Transverse colon (tissue), 4 donors: ENCODE results near the gene PLA2G4B.

Experiments
- EP300 ChIP-seq: sonication (generic); formaldehyde crosslinking; IDR thresholded peaks from one replicate; pipeline ENCODE4 v1.6.1; 2017; ENCODE audit warnings: antibody characterized with exemption, low read depth
- POLR2A ChIP-seq: fragments of 450-650 bp; IDR thresholded peaks from one replicate; pipeline ENCODE4 v1.6.1; 2016; ENCODE audit warnings: antibody characterized with exemption, mild to moderate bottlenecking, moderate library complexity
- POLR2AphosphoS5 ChIP-seq, 3 donors: sonication (generic); formaldehyde crosslinking; IDR thresholded peaks; one replicate each; pipeline ENCODE4 v1.6.1; 2016; ENCODE audit warnings: antibody characterized with exemption in 3 of 3
- TF ChIP-seq, protein P1 (sequence below), 5 experiments: fragments of 200-600 bp in 3 of 5; fragments of 450-650 bp in 2 of 5; sonication (generic) in 3 of 5; IDR thresholded peaks; 1 replicate in 2 of 5; 2 replicates in 3 of 5; pipeline ENCODE4 v1.5.1; 2016 to 2017; ENCODE audit warnings: antibody characterized with exemption in 5 of 5, inconsistent platforms in 3 of 5, mild to moderate bottlenecking in 2 of 5, moderate library complexity in 1 of 5

DNA sequence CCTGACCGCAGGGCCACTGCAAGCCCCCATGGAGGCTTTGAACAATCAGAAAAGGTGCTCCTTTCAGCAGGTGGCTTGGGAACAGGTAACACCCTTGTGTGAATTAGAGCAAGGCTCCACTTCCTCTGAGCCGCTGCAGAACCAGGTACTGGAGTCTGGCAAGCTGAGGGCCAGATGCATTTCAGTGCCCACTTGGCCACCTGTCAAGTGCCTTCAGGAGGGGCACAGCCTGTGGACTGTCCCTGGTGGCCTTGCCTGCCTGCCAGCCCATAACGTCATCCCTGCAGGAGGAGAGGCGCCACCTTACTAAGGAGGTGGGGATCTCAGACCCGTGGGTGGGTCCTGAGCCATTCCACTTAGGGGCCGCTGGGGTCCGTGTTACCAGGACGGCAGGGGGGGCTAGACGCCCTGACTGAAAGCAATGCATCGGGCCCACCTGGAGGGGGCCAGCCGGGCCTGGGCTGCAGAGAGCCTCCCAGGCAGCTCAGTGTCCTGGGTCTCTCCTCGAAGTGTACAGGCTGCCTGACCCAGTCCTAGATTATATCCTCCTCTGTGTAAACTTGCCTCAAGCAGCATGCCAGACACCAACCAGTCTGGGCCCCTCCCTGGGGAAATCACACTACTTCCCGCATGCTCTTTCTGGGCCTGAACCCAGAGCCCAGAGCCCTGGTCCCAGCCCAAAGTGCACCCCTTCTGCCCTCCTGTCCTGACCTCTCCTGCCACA is 39.1 kb downstream of the PLA2G4B start:
- TF ChIP-seq, protein P1, sequence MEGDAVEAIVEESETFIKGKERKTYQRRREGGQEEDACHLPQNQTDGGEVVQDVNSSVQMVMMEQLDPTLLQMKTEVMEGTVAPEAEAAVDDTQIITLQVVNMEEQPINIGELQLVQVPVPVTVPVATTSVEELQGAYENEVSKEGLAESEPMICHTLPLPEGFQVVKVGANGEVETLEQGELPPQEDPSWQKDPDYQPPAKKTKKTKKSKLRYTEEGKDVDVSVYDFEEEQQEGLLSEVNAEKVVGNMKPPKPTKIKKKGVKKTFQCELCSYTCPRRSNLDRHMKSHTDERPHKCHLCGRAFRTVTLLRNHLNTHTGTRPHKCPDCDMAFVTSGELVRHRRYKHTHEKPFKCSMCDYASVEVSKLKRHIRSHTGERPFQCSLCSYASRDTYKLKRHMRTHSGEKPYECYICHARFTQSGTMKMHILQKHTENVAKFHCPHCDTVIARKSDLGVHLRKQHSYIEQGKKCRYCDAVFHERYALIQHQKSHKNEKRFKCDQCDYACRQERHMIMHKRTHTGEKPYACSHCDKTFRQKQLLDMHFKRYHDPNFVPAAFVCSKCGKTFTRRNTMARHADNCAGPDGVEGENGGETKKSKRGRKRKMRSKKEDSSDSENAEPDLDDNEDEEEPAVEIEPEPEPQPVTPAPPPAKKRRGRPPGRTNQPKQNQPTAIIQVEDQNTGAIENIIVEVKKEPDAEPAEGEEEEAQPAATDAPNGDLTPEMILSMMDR (IDR thresholded peaks at IDR 0.05) = no peak
- no peak for TF ChIP-seq POLR2A
- no peak for TF ChIP-seq POLR2AphosphoS5 (IDR thresholded peaks at IDR 0.05)
- no peak for TF ChIP-seq EP300
